CD14-positive monocyte (primary cell): ENCODE results near the gene CYP1A1. TPM values are rescaled to one million over a fixed set of nuclear protein-coding genes. Genes with fewer than 3 reads are reported as not detected.

Experiments
- DNase-seq, 3 donors: peaks; one replicate each; pipeline ENCODE4 v3.0.0-alpha.2; 2011 to 2022
- H2AFZ ChIP-seq: 2 replicates; pipeline ENCODE4 v1.6.0; 2012; ENCODE audit warnings: mild to moderate bottlenecking, low read depth, low read length, inconsistent platforms; ENCODE audit not compliant: insufficient read depth, poor library complexity, severe bottlenecking
- H3K27ac ChIP-seq, 2 donors: 1 replicate in 1 of 2; 2 replicates in 1 of 2; pipeline ENCODE4 v1.5.1; 2012 to 2013; ENCODE audit warnings: low read length in 2 of 2, control low read depth in 1 of 2, inconsistent platforms in 1 of 2, low read depth in 1 of 2, mild to moderate bottlenecking in 1 of 2
- H3K27me3 ChIP-seq, 2 donors: one replicate each; pipeline versions ENCODE4 v1.6.0 to v1.6.1; 2011 to 2013; ENCODE audit warnings: low read length in 2 of 2; ENCODE audit not compliant: control insufficient read depth in 2 of 2, insufficient read depth in 2 of 2
- H3K36me3 ChIP-seq, 2 donors: replicated peaks in 1 of 2; 1 replicate in 1 of 2; 2 replicates in 1 of 2; pipeline versions ENCODE4 v1.5.1 to v1.6.1; 2012 to 2013; ENCODE audit warnings: low read length in 2 of 2, control low read depth in 1 of 2, inconsistent platforms in 1 of 2, mild to moderate bottlenecking in 1 of 2; ENCODE audit not compliant: insufficient read depth in 2 of 2, control insufficient read depth in 1 of 2
- H3K4me1 ChIP-seq, 2 donors: 1 replicate in 1 of 2; 2 replicates in 1 of 2; pipeline versions ENCODE4 v1.5.1 to v1.6.1; 2012 to 2013; ENCODE audit warnings: low read length in 2 of 2, control low read depth in 1 of 2, inconsistent platforms in 1 of 2, mild to moderate bottlenecking in 1 of 2, moderate library complexity in 1 of 2; ENCODE audit not compliant: insufficient read depth in 2 of 2, control insufficient read depth in 1 of 2
- H3K4me2 ChIP-seq: replicated peaks from 2 replicates; pipeline ENCODE3; 2012; ENCODE audit warnings: low read length, moderate library complexity, mild to moderate bottlenecking; ENCODE audit not compliant: poor library complexity, severe bottlenecking; ENCODE audit errors: extremely low read depth
- H3K4me3 ChIP-seq, 3 experiments: fragments of 200-600 bp in 1 of 3; sonication (generic) in 1 of 3; replicated peaks in 1 of 3; 1 replicate in 2 of 3; 2 replicates in 1 of 3; pipeline ENCODE4 v1.5.1; 2011 to 2013; ENCODE audit warnings: low read length in 3 of 3, mild to moderate bottlenecking in 3 of 3, control low read depth in 2 of 3, low read depth in 2 of 3, inconsistent platforms in 1 of 3, moderate library complexity in 1 of 3
- H3K79me2 ChIP-seq: 2 replicates; pipeline ENCODE4 v1.6.0; 2012; ENCODE audit warnings: mild to moderate bottlenecking, control low read depth, inconsistent platforms, low read length, moderate library complexity; ENCODE audit not compliant: insufficient read depth
- H3K9ac ChIP-seq: 2 replicates; pipeline ENCODE4 v1.6.0; 2017; ENCODE audit warnings: low read length, mild to moderate bottlenecking; ENCODE audit not compliant: insufficient read depth, poor library complexity, severe bottlenecking
- H3K9me3 ChIP-seq, 2 donors: replicated peaks in 1 of 2; 1 replicate in 1 of 2; 2 replicates in 1 of 2; pipeline versions ENCODE4 v1.5.1 to v1.6.1; 2012 to 2013; ENCODE audit warnings: low read length in 2 of 2, control low read depth in 1 of 2; ENCODE audit not compliant: control insufficient read depth in 1 of 2, insufficient read depth in 1 of 2
- H4K20me1 ChIP-seq: 2 replicates; pipeline ENCODE4 v1.6.0; 2012; ENCODE audit warnings: mild to moderate bottlenecking, low read length, control low read depth, moderate library complexity; ENCODE audit not compliant: insufficient read depth
- H3K27ac Mint-ChIP-seq, 7 donors: one replicate each; pipeline ENCODE4 v1.8.0; 2020; ENCODE audit warnings: mild to moderate bottlenecking in 7 of 7, mixed read lengths in 7 of 7, moderate library complexity in 6 of 7, inconsistent platforms in 2 of 7
- H3K27me3 Mint-ChIP-seq, 3 donors: one replicate each; pipeline ENCODE4 v1.8.0; 2021 to 2022; ENCODE audit warnings: low read depth in 3 of 3, mild to moderate bottlenecking in 3 of 3, mixed read lengths in 3 of 3, moderate library complexity in 3 of 3, inconsistent platforms in 1 of 3
- H3K36me3 Mint-ChIP-seq, 2 donors: one replicate each; pipeline ENCODE4 v1.8.0; 2020; ENCODE audit warnings: mixed read lengths in 2 of 2, inconsistent platforms in 1 of 2, mild to moderate bottlenecking in 1 of 2
- H3K4me1 Mint-ChIP-seq: one replicate; pipeline ENCODE4 v1.8.0; 2020; ENCODE audit warnings: mild to moderate bottlenecking, mixed read lengths
- H3K4me3 Mint-ChIP-seq, 2 donors: one replicate each; pipeline ENCODE4 v1.8.0; 2020; ENCODE audit warnings: mild to moderate bottlenecking in 2 of 2, mixed read lengths in 2 of 2, moderate library complexity in 1 of 2
- H3K9me3 Mint-ChIP-seq, 7 donors: one replicate each; pipeline ENCODE4 v1.8.0; 2020 to 2022; ENCODE audit warnings: mixed read lengths in 7 of 7, mild to moderate bottlenecking in 6 of 7, moderate library complexity in 6 of 7, inconsistent platforms in 2 of 7
- WGBS: methylation state at CpG from one replicate; pipeline ENCODE4 v1.1.5; 2013; ENCODE audit warnings: missing lambda C conversion rate; ENCODE audit not compliant: insufficient coverage; 5-methylcytosine and 5-hydroxymethylcytosine counted together
- intact Hi-C, 2 donors: fragments of 100-400 bp; cut with micrococcal nuclease; formaldehyde crosslinking; loops; one replicate each; pipeline versions ENCODE4 v1.15.0 to v1.15.1; 2023
- polyA plus RNA-seq, 3 donors: library from polyadenylated mRNA; depleted of rRNA in 1 of 3; unstranded in 2 of 3; stranded (reverse) in 1 of 3; fragments of 300-500 nt in 2 of 3; fragments of >200 nt in 1 of 3; fragmentation: Illumina TruSeq in 2 of 3; gene quantifications; 1 replicate in 2 of 3; 2 replicates in 1 of 3; pipeline ENCODE4 v1.2.3, GENCODE V29; 2012 to 2021
- TF ChIP-seq, protein P1 (sequence below): fragments of 200-600 bp; IDR thresholded peaks from one replicate; pipeline ENCODE4 v1.8.0; 2022; ENCODE audit warnings: antibody characterized with exemption, mild to moderate bottlenecking

The CYP1A1 gene
- polyA plus RNA-seq, 3 donors: 0.16 TPM; not detected in 2

GRCh38 chr15:74752531-74752930, 27.2 kb upstream of the CYP1A1 start:
- no peak overlapping the region for H3K4me3 ChIP-seq
- H3K9ac ChIP-seq: no peak overlapping the region
- no peaks in the 10 kb centered on the region for H3K36me3 Mint-ChIP-seq
- no peaks in the 10 kb centered on the region for H3K9me3 ChIP-seq
- H3K4me1 Mint-ChIP-seq: no peaks in the 10 kb centered on the region
- H4K20me1 ChIP-seq: no peaks in the 10 kb centered on the region
- no peaks in the 10 kb centered on the region for H3K79me2 ChIP-seq
- no peak overlapping the region for H3K27ac ChIP-seq
- no peak overlapping the region for H2AFZ ChIP-seq
- H3K27me3 ChIP-seq: no peaks in the 10 kb centered on the region
- H3K9me3 Mint-ChIP-seq: no peaks in the 10 kb centered on the region
- no peak overlapping the region for H3K27ac Mint-ChIP-seq
- H3K4me2 ChIP-seq: no peak overlapping the region
- H3K36me3 ChIP-seq: no peaks in the 10 kb centered on the region
- peaks cover 5 to 14% (median 9%) of the 10 kb centered on the region in 3 donors for H3K27me3 Mint-ChIP-seq
- intact Hi-C loops: no loop called here
- no peak for DNase-seq
- TF ChIP-seq, protein P1, sequence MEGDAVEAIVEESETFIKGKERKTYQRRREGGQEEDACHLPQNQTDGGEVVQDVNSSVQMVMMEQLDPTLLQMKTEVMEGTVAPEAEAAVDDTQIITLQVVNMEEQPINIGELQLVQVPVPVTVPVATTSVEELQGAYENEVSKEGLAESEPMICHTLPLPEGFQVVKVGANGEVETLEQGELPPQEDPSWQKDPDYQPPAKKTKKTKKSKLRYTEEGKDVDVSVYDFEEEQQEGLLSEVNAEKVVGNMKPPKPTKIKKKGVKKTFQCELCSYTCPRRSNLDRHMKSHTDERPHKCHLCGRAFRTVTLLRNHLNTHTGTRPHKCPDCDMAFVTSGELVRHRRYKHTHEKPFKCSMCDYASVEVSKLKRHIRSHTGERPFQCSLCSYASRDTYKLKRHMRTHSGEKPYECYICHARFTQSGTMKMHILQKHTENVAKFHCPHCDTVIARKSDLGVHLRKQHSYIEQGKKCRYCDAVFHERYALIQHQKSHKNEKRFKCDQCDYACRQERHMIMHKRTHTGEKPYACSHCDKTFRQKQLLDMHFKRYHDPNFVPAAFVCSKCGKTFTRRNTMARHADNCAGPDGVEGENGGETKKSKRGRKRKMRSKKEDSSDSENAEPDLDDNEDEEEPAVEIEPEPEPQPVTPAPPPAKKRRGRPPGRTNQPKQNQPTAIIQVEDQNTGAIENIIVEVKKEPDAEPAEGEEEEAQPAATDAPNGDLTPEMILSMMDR: no peak
- H3K4me1 ChIP-seq: no peaks in the 10 kb centered on the region
- H3K4me3 Mint-ChIP-seq: no peak overlapping the region
- 100% methylated on average over 3 of the region's 5 CpGs for WGBS

DNA sequence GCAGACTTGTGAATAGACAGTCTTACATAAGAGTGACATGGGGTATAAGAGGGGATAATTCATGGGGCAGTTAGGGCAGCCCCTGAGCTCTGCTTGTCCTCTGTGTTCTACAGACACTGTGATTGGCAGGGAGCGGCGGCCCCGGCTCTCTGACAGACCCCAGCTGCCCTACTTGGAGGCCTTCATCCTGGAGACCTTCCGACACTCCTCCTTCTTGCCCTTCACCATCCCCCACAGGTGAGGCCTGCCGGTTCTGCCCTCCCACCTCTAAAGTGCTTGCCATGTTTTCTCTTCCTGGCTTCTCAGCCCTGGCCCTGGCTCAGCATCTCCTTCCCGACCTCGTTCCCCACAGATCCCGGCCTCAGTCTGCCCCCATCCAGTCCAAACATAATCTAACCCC, 26.7 kb upstream of the CYP1A1 start:
- no peaks in the 10 kb centered on the region for H3K36me3 Mint-ChIP-seq
- H3K9me3 ChIP-seq: no peaks in the 10 kb centered on the region
- H3K4me1 Mint-ChIP-seq: no peaks in the 10 kb centered on the region
- peaks cover 5 to 14% (median 9%) of the 10 kb centered on the region in 3 donors for H3K27me3 Mint-ChIP-seq
- H3K27me3 ChIP-seq: no peaks in the 10 kb centered on the region
- no peak overlapping the region for H3K27ac Mint-ChIP-seq
- 95% methylated on average over 8 of the region's 8 CpGs for WGBS
- TF ChIP-seq, protein P1: no peak
- H3K4me1 ChIP-seq: no peaks in the 10 kb centered on the region
- no peak overlapping the region for H2AFZ ChIP-seq
- H3K36me3 ChIP-seq: no peaks in the 10 kb centered on the region
- H3K4me3 Mint-ChIP-seq: no peak overlapping the region
- no peaks in the 10 kb centered on the region for H4K20me1 ChIP-seq
- DNase-seq: no peak
- no peak overlapping the region for H3K4me3 ChIP-seq
- H3K4me2 ChIP-seq: no peak overlapping the region
- intact Hi-C loops: no loop called here
- no peak overlapping the region for H3K27ac ChIP-seq
- H3K9ac ChIP-seq: no peak overlapping the region
- H3K79me2 ChIP-seq: no peaks in the 10 kb centered on the region
- H3K9me3 Mint-ChIP-seq: no peaks in the 10 kb centered on the region
